Activated CD4-positive, alpha-beta T cell treated with anti-CD3 and anti-CD28 coated beads, Interleukin-2, amount 50 U/mL, for 48 hours (primary cell): ENCODE data around the gene CC2D2A.

Experiments used
- DNase-seq, 2 experiments: peaks; one replicate each; pipeline ENCODE4 v3.0.0-alpha.2; 2020

Gene CC2D2A

DNA sequence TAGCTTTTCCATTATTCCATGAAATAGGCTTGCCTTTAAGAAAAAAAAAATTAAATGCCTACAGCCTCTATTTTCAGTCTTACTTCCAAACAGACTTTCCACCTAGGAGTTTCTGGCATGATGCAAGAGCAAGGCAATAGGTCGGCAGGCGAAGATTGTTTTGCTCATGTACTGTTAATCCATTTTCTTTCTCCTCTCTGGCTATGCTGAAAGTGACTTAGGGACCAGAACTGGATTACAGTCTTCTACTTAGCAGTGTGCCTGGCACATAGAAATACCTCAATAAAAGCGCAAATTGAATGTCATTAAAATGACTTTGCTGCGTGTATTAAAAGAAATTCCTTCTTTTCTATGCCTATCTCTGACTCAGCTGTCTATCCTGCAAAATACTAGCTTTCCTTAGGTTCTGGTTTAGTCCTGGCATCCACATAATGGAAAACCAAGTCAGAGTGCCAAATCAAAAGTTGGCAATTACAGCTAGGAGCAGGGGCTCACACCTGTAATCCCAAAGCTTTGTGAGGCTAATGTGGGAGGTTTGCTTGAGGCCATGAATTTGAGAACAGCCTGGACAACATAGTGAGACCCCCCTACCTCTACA, 51.9 kb downstream of the CC2D2A start:
- DNase-seq, result no peak

DNA sequence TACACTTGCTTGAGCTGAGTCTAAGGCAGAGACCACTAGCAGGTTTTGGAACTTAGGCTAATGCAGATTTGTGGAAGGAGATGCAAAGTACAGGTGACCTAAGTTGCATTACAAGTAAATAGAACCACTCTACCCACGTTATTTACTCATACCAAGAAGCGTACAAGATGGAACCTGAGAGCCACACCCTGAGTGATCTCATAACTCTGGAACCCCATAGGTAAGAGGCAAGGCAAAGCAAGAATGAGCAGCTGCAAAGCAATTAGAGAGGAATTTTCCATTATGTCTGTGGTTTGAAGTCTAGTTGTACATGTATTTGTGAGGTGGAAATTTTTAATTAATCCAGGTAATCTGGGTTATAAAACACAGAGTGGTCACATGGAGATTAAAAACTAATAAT, 55.4 kb downstream of the CC2D2A start:
- no peak for DNase-seq

DNA sequence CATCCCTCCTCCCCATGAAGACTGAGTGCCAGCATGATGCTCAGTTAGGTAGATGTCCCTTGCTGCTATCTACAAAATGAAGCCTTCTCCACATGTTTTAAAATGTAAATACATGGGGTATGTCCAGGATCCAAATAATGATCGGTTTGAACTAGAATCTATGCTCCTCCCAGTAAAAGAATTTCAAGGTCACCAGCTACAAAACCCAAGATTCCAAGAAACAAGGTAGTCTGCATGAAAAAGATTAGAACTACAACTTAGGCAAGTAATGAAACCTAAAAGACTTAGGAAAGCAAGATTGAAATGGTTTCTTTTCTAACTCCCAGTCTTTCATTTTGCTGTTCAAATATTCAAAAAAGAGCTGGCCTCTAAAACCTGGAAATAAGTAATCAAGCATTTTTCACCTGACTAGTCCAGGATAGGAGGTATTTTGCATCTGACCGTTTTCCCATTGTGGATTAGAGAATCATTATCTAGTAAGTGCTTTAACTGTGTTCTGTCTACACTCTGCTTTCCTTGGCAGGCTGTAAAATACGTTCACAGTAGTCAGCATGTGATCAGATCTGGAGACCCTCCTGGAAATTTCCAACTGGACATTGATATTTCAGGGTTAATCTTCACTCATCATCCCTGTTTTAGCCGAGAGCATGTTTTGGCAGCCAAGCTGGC, 57.4 kb downstream of the CC2D2A start:
- DNase-seq, result no peak

DNA sequence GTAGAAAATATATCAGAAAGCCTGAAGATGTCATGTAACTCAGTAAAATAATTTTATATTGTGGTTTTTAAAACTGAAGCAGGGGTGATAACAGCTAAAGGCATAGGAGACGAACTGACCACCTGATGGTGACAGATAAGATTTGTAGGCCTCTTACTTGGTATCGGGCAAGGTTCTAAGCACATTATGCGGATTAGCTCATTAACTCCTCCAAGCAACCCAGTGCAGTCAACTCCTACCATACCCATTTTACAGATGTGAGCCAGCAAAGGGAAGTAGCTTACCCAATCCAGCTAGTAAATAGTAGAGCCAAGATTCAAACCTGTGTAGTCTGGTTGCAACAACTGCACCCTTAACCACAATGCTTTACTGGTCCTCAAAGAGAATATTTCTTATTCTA, 62.1 kb downstream of the CC2D2A start:
- DNase-seq, result no peak

DNA sequence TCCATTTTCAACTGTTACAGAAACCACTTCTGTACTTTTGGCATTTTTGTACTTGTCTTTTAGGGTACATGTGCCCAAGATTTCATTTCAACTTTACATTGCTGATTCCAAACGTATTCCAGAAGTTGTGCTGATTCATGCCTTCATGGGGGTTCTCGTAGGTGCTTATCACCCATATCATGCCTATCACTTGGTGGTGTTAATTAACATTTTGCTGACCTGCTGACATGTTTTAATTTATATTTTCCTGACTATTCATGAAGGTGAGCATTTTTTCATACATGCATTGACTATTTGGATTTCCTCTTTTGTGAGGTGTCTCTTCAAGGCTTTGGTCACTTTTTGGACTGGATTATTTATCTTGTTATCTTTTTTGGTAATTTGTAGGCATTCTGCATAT, 64.1 kb downstream of the CC2D2A start:
- no peak for DNase-seq

DNA sequence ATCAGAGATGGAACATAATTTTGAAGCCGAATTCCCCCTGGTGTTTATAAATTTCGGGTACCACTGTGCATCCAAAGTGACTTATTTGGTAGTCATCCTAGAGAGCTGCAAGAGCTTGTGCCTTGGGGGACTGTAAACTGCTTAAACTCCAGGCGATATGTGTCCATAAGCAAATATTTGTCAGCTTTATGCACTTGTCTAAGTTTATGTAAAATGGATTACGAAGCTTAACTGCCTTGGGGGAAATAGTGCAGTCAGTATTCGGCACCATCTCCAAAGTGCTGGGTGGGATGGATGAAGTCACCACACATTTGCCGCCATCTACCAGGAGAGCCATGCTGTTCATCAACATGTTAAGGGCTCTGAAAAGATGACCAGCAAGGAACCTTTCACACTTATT, 65.9 kb downstream of the CC2D2A start:
- DNase-seq, result no peak

DNA sequence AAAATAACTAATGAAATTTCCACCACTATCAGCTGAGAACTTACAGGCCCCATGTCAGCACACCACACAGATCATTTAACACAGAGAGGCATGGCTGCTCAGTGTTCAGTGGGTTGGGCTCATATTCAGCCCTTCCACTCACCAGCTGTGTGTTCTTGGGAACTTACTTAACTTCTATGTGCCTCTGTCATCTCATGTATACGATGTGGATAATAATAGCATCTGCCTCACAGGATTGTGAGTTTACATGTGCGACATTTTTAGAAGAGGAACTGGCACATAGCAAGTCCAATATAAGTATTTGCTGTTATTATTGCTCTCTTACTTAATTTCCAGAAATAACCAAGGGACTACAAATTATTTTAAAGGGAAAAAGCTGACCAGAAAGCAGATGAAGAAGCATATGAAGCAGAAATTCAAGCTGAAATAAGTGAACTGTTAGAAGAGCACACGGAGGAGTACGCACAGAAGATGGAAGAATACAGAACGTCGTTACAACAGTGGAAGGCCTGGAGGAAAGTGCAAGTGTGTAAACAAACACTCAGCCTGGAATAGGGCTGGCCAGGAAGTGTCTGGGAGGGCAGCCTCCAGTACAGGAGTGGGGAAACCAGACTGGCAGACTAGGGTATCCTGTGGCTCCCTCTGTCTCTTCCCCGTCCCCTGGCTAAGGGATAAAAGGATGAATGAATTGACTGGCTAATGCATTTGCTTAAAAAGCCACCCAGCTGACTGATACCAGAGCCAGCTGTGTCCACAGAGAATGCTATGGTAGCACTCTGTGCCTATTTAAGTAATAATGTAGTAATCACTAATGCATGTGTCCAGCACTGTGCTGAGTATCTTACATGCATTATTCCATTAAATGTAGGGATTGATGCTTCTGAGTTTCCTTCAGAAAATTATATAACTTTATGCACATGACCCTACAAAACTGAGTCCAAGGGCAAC, 67.1 kb downstream of the CC2D2A start:
- no peak for DNase-seq

DNA sequence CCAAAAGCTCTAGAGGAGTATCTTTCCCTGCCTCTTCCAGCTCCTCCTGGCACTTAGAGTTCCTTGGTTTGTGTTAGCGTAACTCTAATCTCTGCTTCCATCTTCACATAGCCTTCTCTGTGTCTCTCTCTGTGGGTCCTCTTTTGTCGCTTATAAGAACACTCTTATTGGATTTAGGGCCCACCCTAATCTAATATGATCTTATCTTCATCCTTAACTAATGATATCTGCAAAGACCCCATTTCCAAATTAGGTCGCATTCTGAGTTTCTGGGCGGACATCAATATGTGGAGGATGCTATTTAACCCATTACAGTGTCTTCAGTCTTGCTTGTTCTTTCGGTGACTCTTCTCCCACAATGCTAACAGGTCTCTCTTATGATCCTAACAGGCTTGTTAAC, 72.3 kb downstream of the CC2D2A start:
- DNase-seq, result no peak

DNA sequence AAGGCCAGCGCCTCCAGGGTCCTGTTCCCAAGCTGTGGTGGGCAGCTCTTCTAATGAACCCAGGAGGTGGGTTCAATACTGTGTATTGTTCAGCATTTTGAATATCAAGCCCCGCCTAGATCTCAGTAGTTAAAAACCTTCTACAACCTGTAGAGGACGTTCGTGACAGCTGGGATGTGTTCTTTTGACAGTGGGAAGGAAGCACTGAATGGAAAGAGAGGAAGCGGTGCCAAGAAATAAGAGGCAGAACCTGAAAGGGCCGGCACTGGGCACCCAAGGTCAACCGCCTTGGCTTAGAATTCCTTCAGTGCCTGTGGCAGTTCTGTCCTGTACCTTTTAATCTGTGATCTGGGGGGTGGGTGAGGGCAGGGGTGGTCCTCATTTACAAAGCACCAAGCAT, 73.1 kb downstream of the CC2D2A start:
- no peak for DNase-seq

DNA sequence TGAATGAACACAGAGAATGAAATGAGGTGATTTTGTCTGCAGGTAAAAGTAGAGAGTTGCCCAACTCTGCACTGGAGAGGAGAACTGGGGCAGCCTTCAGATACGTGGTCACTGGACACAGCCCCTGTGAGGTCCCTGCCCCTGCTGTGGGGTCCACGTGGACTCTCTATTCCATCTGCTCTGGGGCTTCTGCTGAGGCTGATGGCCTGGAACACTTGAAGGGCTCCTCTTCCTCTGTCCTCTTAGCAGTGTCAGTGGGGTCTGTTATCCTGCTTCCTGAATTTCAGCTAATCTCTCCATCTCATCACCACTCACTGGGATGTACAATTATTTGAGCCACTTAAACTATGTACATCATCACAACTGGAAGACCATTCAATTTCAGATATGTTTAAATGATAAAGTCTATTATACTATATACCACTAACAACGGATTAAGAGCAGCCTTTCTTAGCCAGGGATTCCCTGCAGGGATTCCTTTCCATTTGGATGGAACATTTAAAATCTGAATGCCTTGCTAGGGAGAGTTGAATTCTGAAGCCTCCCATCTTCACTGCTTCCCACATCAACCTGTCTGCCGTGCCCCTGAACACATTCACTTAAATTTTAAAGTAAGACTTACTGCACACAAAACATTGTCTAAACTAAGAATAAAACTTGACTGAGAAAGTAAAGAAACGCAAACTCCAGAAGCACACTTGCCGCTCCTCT, 74.0 kb downstream of the CC2D2A start:
- DNase-seq, result no peak

DNA sequence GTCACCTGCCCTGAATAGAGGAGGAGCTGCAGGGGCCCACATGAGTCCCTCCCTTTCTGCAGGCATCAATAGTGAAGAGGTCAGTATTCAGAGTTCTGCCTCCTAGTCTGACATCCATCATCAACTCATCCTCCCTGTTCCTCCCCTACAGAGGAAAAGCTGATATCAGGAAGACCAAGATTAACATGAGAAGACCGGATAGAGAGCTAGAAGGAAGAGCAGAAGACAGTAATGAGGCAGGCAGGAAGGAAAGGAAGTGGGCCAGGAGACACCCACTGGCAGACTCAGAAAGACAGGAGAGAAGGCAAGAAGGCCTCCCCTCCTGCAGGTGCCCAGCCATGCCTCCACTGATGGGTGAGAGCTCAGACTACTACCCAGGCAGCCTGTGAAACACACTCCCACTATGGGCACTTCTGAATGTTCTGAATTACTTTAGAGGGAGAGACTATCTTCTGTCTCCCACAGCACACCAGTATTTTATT, 74.6 kb downstream of the CC2D2A start:
- DNase-seq, result no peak

DNA sequence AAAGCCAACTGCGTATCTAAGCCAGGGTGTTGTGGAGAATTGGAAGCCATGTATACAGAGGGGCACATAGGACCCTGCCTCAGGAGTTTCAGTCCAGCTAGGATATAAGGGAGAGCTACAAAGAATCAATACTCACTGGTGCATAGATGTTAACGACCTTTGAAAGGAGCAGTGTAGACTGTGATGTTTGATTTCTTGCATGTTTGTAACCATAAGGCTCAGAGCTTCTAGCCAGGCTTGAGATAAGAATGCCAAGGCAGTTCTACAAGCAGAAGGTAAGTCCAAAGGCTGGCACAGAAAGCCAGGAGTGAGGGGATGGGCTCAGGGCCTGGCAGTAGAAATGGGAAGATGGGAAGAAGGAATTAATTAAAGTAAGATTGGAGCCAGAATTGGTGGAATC, 75.7 kb downstream of the CC2D2A start:
- no peak for DNase-seq

DNA sequence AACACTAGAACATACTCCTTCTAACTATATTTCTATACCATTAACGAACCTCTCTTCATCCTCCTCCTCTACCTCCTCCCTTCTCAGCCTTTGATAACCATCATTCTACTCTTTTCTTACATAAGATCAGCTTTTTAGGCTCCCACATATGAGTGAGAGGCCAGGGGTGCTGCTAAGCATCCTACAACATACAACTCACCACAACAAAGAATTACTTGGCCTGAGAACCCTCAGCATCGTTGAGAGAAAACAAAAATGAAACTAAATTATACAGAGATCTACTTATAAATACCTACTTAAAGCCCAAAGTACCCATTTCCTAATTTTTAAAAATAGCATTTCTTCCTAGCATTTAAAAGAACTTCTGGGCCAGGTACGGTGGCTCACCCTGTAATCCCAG, 77.7 kb downstream of the CC2D2A start:
- no peak for DNase-seq

DNA sequence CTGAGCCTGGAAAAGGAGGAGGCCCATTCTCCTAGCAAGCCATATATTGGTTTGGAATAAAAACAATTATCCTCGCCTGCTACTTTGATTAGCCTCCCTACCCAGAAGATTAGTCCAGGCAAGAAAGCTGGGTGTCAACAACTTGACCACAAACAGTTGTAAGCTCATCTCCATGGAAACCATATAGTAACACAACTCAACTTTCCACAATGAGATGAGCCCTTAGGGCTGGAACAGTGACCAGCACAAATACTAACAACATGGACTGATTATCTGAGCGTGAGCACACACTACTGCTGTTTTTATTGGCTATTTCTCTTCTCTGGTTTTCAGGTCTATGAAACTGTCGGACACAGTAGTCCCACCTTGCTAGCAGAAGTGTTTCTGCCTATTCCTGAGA, 80.8 kb downstream of the CC2D2A start:
- DNase-seq, result no peak

DNA sequence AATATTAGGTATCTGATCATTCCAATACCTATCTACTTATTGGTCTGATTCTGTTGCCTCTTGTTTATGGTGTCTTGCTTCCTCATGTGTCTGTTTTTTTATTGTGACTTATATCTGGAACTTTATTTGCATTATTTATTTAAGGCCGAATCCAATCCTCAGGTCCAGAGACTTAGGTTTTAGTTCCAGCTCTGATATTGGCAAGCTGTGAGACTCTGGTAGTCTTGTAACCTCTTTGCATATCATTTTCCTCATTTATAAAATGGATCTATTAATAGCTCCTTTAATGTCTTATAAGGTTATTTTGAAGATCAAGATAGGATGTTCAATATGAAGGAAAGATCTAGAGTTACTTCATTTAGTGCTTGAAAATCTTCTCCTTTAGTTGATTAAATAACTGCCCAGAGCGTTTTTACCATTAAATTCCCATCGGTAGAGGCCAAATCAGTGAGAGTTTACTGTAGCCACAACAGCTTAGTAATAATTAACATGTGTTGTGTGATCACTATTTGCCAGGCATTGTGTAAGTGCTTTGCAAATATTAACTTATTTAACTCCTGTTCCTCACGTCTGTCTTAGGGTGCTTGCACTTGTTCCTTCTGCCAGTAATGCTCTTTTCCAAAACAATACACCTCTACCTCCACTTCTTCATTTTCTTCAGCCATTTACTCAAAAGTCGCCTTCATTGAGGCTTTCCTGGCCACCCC, 82.2 kb downstream of the CC2D2A start:
- no peak for DNase-seq

DNA sequence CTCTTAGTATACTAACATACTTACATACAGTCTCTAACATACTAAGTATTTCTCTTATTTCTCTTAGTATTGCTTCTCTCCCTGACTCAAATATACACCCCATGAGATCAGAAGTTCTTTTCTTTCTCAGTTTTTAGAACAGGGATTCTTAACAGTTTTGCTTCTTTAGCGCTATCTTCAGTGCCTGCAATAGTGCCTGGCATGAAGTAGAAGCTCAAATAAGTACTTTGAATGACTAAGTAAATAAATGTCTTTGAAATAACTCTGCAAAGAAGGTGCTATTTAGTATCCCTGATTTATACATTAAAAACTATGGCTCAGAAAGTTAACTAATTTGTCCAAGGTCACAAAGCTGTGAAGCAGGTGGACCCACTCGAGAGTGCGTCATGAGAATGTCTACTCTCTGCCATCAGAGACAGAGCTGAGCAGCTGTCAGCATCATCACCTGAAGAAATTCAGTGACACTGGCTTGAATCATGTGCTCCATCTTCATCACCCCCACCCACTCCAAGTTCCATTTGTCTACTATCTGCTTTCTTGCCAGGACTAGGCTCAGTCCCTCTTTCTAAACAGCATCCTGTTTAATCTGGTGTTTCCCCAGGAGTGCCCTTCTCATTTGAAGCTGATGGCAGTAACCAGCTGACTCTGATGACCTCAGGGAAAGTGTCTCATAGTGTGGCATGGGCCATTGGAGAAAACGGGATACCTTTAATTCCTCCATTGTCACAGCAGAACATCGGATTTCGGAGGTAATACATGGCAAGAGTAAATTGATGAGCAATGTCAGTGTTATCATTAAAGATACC, 83.1 kb downstream of the CC2D2A start:
- no peak for DNase-seq

DNA sequence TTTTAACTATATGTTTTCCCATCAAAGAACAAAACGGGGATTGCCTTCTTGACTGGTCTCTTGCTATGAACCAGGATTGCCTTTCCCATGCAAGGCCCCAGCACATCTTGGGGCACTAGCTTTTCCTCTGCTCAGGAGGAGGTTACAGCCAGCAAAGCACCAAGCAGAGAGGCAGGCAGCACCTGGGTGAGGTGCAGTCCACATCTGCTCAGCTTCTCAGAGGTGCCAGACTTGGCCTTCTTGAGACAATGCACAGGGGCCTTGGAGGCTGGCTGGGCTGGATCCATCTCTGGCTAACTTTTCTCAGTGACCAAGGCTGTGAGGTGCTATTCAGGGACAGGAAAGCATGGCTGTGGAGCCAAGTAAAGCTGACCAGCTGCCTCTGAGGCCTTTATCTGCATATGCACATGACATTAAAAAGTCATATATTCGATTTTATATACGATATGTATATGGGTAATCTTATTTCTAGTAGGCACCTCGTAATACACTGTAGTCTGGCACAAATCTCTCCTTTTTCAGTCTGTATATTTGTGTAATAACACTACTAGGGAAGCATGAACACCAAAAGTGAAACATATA, 86.9 kb downstream of the CC2D2A start:
- DNase-seq, result no peak

DNA sequence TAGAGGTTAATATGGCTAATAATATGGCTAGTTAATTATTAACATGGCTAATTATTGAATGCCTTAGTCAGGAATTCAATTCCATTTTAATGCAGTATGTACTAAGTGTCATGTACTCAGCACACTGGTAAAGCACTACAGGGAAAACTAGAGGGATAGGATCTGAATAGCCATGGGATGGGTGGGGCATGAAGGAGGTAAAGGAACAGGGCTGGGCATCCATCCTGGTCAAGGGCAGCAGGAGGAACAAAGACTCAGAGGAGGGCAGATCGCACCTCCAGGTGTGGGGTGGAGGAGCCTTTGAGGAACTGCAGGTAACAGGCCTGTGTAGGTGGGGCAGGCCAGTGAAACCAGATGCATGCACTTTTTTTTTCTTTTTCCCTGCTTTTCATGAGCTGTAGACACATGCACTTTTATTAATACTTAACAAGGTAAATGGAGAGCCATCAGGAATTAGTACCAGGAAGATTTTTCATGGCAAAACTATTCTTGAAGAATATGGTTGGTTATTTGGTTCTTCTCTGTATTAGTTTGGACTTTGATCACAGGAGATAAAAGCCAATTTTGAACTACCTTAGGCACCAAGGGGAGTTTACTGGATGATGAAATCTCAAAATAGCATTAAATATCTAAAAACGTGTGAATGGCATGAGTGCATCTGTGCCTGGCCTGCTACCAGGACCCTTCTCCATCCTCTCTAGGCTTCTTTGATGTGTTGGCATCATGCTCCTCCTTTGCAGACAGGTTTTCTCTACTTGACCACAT, 88.3 kb downstream of the CC2D2A start:
- no peak for DNase-seq

DNA sequence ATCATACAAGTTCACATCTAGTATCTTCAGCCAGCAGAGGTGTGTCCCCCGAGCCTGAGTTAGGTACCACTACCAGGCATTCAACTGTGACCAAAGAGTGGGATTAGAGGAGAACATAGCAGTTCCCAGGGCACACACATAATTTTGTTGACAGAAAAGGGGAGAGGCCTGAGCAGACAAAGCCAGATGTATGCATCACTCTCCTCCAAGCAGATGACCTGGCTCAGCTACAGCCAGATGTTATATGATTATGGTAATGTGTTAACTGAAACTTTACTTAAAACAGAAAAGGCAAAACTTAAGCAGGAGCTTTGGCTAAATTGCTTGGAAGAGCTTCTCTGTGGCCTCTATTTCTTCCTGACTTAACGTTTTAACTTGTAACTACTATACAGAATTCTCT, 88.9 kb downstream of the CC2D2A start:
- DNase-seq, result no peak

DNA sequence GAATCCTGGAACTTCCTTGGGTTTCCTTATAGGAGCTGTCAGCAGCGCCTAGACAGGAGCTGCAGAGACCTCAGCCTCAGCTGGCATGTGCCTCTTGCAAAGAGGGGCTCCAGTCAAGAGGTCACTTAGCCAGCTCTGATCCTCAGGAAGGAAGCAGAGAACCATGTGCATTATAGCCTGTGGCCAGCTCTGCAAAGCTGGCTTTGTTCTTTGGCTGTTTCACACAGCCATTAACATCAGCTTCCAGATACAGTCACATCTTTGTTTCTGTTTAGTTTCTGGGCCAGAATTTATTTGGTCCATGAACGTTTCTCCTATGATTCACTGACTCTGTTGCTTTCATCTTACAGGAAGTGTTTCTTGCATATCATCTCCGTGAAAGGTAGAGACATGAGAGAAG, 92.4 kb downstream of the CC2D2A start:
- no peak for DNase-seq

DNA sequence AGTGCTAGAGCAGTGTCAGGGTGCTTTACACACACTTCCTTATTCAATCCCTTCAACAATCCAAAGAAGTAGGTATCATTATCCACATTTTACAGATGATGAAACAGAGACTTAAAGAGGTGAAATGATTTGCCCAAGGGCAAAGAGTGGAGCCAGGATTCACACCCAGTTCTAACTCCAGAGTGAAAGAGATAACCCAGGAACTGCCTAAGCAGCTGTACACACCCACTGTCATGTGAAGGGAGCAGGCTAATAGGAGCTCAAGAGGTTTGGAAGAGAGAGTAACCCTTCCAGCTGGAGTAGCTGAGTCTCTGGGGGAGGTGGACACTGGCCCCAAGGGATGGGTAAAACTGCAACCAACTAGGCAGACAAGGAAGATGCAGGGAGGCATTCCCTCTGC, 92.9 kb downstream of the CC2D2A start:
- DNase-seq, result no peak
